GM12878 (cell line): ENCODE measurements around the gene PDE6A. TPM values are rescaled to one million over a fixed set of nuclear protein-coding genes. Genes with fewer than 3 reads are reported as not detected.

ENCODE experiments used
- ATAC-seq: fragments of 200-7000 bp; cut with Tn5 transposase; 3 replicates; pipeline ENCODE4 v1.9.1; 2020; ENCODE audit warnings: mild to moderate bottlenecking, moderate library complexity
- BruUV-seq: library from RNA; stranded (reverse); fragments of 400-500 nt; replicated peaks from 2 replicates; lab custom pipeline; 2021; lab: Mats Ljungman, UMichigan
- CTCF ChIA-PET: fragments of 300-600 bp; sonication (Branson Sonifier 250); formaldehyde crosslinking; extraction: SDS; loops from one replicate; lab custom pipeline; 2021; ENCODE audit warnings: inconsistent platforms; lab: Yijun Ruan, JAX
- POLR2A ChIA-PET: fragments of 350-600 bp; formaldehyde crosslinking; extraction: SDS; loops from one replicate; lab custom pipeline; 2021; ENCODE audit warnings: inconsistent platforms; lab: Charles Lee
- RAD21 ChIA-PET: fragments of 300-600 bp; sonication (Branson Sonifier 250); formaldehyde crosslinking; loops from one replicate; lab custom pipeline; 2023; ENCODE audit warnings: antibody characterized with exemption; ENCODE audit not compliant: unreplicated experiment; lab: Charles Lee
- SMC1A ChIA-PET: fragments of 300-600 bp; sonication (Branson Sonifier 250); formaldehyde crosslinking; loops from one replicate; lab custom pipeline; 2023; ENCODE audit not compliant: unreplicated experiment, uncharacterized antibody; lab: Charles Lee
- DNase-seq: peaks from one replicate; pipeline ENCODE4 v3.0.0-alpha.2; 2011; ENCODE audit warnings: low read depth, low spot score
- FAIRE-seq: peaks from 3 replicates; lab custom pipeline; 2011; peaks lifted over from hg19 to GRCh38; lab: Jason Lieb, UNC
- H2AFZ ChIP-seq: 2 replicates; pipeline ENCODE4 v1.6.0; 2011; ENCODE audit warnings: low read depth, low read length, control low read depth; ENCODE audit not compliant: control insufficient read depth
- H3K27ac ChIP-seq: 2 replicates; pipeline ENCODE4 v1.5.1; 2011; ENCODE audit warnings: control low read depth; ENCODE audit not compliant: control insufficient read depth, insufficient read depth
- H3K27me3 ChIP-seq, 2 experiments: replicated peaks in 1 of 2; 2 replicates each; pipeline versions ENCODE4 v1.6.0 to v1.6.1; 2011; ENCODE audit warnings: low read length in 1 of 2; ENCODE audit not compliant: control insufficient read depth in 2 of 2, insufficient read depth in 2 of 2
- H3K36me3 ChIP-seq, 2 experiments: 2 replicates each; pipeline ENCODE4 v1.5.1; 2011; ENCODE audit warnings: low read length in 1 of 2; ENCODE audit not compliant: control insufficient read depth in 2 of 2, insufficient read depth in 2 of 2
- H3K4me1 ChIP-seq: 2 replicates; pipeline ENCODE4 v1.6.1; 2011; ENCODE audit warnings: mild to moderate bottlenecking, low read length, moderate library complexity, mixed read lengths; ENCODE audit not compliant: control insufficient read depth, insufficient read depth
- H3K4me2 ChIP-seq: 2 replicates; pipeline ENCODE4 v1.6.0; 2011; ENCODE audit warnings: control low read depth; ENCODE audit not compliant: control insufficient read depth, insufficient read depth
- H3K4me3 ChIP-seq: fragments of 200-600 bp; sonication (generic); 2 replicates; pipeline ENCODE4 v1.5.1; 2016
- H3K79me2 ChIP-seq: 2 replicates; pipeline ENCODE4 v1.6.0; 2011; ENCODE audit warnings: low read length; ENCODE audit not compliant: control insufficient read depth, insufficient read depth
- H3K9ac ChIP-seq: 2 replicates; pipeline ENCODE4 v1.8.0; 2011; ENCODE audit warnings: low read length, control low read depth, mixed read lengths; ENCODE audit not compliant: control insufficient read depth, insufficient read depth
- H3K9me3 ChIP-seq: replicated peaks from 3 replicates; pipeline ENCODE4 v1.5.1; 2011; ENCODE audit warnings: mild to moderate bottlenecking, low read length; ENCODE audit not compliant: control insufficient read depth, insufficient read depth
- H4K20me1 ChIP-seq: 2 replicates; pipeline ENCODE4 v1.6.0; 2011; ENCODE audit not compliant: control insufficient read depth, insufficient read depth
- CREB1 ChIP-seq: IDR thresholded peaks from 2 replicates; pipeline ENCODE4 v1.6.1; 2012; ENCODE audit warnings: low read depth, mild to moderate bottlenecking, inconsistent platforms
- CTCF ChIP-seq, 3 experiments: IDR thresholded peaks in 2 of 3; conservative IDR thresholded peaks in 1 of 3; 2 replicates each; pipeline ENCODE4 v1.5.1; 2011; ENCODE audit warnings: low read depth in 3 of 3, low read length in 3 of 3, mild to moderate bottlenecking in 3 of 3, control low read depth in 2 of 3, moderate library complexity in 2 of 3, inconsistent platforms in 1 of 3, mixed read lengths in 1 of 3; ENCODE audit not compliant: control insufficient read depth in 2 of 3, insufficient read depth in 1 of 3; ENCODE audit errors: extremely low read depth in 1 of 3
- NKRF ChIP-seq: fragments of 450-650 bp; conservative IDR thresholded peaks from 2 replicates; pipeline ENCODE4 v1.6.1; 2017; ENCODE audit warnings: mild to moderate bottlenecking, moderate library complexity
- RAD21 ChIP-seq: IDR thresholded peaks from 2 replicates; pipeline ENCODE4 v1.6.1; 2011; ENCODE audit warnings: mild to moderate bottlenecking, low read depth, low read length, moderate library complexity; ENCODE audit not compliant: insufficient read depth
- SMC3 ChIP-seq: IDR thresholded peaks from 2 replicates; pipeline ENCODE4 v1.6.1; 2011; ENCODE audit warnings: low read length, improper control_type of control experiment, borderline replicate concordance
- TCF7 ChIP-seq: IDR thresholded peaks from 2 replicates; pipeline ENCODE4 v1.6.1; 2014; ENCODE audit warnings: antibody characterized with exemption, borderline replicate concordance
- YY1 ChIP-seq: IDR thresholded peaks from 2 replicates; pipeline ENCODE4 v1.6.1; 2011; ENCODE audit warnings: low read depth, mild to moderate bottlenecking, low read length
- ZBTB11 ChIP-seq: fragments of 450-650 bp; formaldehyde crosslinking; IDR thresholded peaks from 2 replicates; pipeline ENCODE4 v1.5.0; 2022; ENCODE audit warnings: mild to moderate bottlenecking, missing genetic modification characterization
- WGBS: methylation state at CpG from one replicate; pipeline ENCODE4 v1.1.6; 2016; ENCODE audit warnings: low lambda C conversion rate; ENCODE audit not compliant: insufficient replicate concordance, insufficient coverage; ENCODE audit errors: missing lambda C conversion rate; 5-methylcytosine and 5-hydroxymethylcytosine counted together
- in situ Hi-C: fragments of 300-500 bp; cut with MboI; formaldehyde crosslinking; loops from 9 replicates; pipeline ENCODE4 v1.14.3; 2018; ENCODE audit warnings: mixed read lengths
- intact Hi-C: fragments of 100-400 bp; cut with micrococcal nuclease; formaldehyde crosslinking; loops from one replicate; pipeline ENCODE4 v1.14.2; 2022; ENCODE audit not compliant: unreplicated experiment
- polyA plus RNA-seq, 11 experiments: library from polyadenylated mRNA; depleted of rRNA in 4 of 11; unstranded in 6 of 11; stranded (reverse) in 5 of 11; fragments of >200 nt; fragmentation: Nextera tagmentation in 4 of 11; fragmentation: Illumina TruSeq in 1 of 11; extraction: Ambion mirVana in 4 of 11; extraction: Trizol in 1 of 11; gene quantifications; 1 replicate in 1 of 11; 2 replicates in 10 of 11; pipeline versions ENCODE4 v1.2.1 to v1.2.3, GENCODE V29; 2011 to 2016; ENCODE audit warnings: inconsistent platforms in 2 of 11, missing spikeins in 2 of 11, low read depth in 1 of 11
- total RNA-seq, 4 experiments: library from RNA; depleted of rRNA in 3 of 4; stranded (reverse); fragments of >200 nt in 3 of 4; fragmentation: Illumina TruSeq in 1 of 4; extraction: Trizol in 1 of 4; gene quantifications; 2 replicates each; pipeline versions ENCODE4 v1.2.1 to v1.2.3, GENCODE V29; 2013 to 2021

PDE6A gene
- total and polyA plus RNA-seq, 10 of the 15 experiments (the other 5 are each of a cell fraction or from before 2014, with no cell fraction given): 0.05 to 0.26 TPM; not detected in 8

- Histone ChIP-seq H2AFZ (no peak overlapping the region), H4K20me1 (no peaks in the 10 kb centered on the region), H3K9me3 (no peaks in the 10 kb centered on the region), H3K79me2 (no peaks in the 10 kb centered on the region), H3K4me2 (no peak overlapping the region), H3K27ac (no peak overlapping the region), H3K4me1 (no peaks in the 10 kb centered on the region), H3K36me3 (no peaks in the 10 kb centered on the region), H3K9ac (no peak overlapping the region), H3K4me3 (no peak overlapping the region), H3K27me3 (no peaks in the 10 kb centered on the region)
- ATAC-seq: peak; percentile 95
- intact Hi-C loops (loop anchor here (1.0 to 5.0 kb wide), 3 partner anchors 138 to 354 kb away; no protein-coding TSS in a partner anchor), in situ Hi-C loops (no loop called here)
- TF ChIP-seq ZBTB11 (CRISPR knock-in tag): no peak
- TF ChIP-seq NKRF: no peak
- 0 out of 2 replicates have a peak, but pooled peaks have one; percentile 11 for TF ChIP-seq TCF7
- peak; percentile 99 for TF ChIP-seq RAD21
- TF ChIP-seq YY1: peak; percentile 62
- peak; percentile 86 to 96 (median 92); a peak in 5 of 6 replicates for TF ChIP-seq CTCF (IDR thresholded peaks at IDR 0.05 in 2 of 3, conservative IDR thresholded peaks at IDR 0.05 in 1 of 3; ENCODE audit: control insufficient read depth in 2 of 3, extremely low read depth in 1 of 3, insufficient read depth in 1 of 3, low read depth in 3 of 3, low read length in 3 of 3)
- no peak for TF ChIP-seq CREB1
- peak; percentile 93 for TF ChIP-seq SMC3
- ChIA-PET SMC1A (interaction anchor here (0.6 to 3.9 kb wide), 28 partner anchors 9 to 367 kb away, joined by 3 to 45 read pairs (median 4); no protein-coding TSS in a partner anchor), CTCF (interaction anchor here (0.6 to 5.3 kb wide), 44 partner anchors 8 to 413 kb away, joined by 3 to 132 read pairs (median 4); partner anchors contain the start of genes CSF1R, HMGXB3, SLC26A2 and TIGD6), POLR2A (interaction anchor here (0.6 to 0.8 kb wide), 2 partner anchors 10 to 354 kb away, joined by 3 to 4 read pairs; partner anchors contain the start of genes HMGXB3 and TIGD6), RAD21 (interaction anchor here (0.6 to 2.7 kb wide), 24 partner anchors 9 to 373 kb away, joined by 3 to 24 read pairs (median 4); partner anchors contain the start of genes HMGXB3, SLC26A2 and TIGD6)
- no TSS peak for BruUV-seq
- peak; percentile 27 for FAIRE-seq
- DNase-seq: peak; percentile 26
- WGBS: 71% methylated on average over 4 of the region's 4 CpGs
Observed at GRCh38 chr5:149990518-149991376, 46.2 kb upstream of the PDE6A start.
